Measurements from ENCODE around the gene PRELID2.

The PRELID2 gene

DNA sequence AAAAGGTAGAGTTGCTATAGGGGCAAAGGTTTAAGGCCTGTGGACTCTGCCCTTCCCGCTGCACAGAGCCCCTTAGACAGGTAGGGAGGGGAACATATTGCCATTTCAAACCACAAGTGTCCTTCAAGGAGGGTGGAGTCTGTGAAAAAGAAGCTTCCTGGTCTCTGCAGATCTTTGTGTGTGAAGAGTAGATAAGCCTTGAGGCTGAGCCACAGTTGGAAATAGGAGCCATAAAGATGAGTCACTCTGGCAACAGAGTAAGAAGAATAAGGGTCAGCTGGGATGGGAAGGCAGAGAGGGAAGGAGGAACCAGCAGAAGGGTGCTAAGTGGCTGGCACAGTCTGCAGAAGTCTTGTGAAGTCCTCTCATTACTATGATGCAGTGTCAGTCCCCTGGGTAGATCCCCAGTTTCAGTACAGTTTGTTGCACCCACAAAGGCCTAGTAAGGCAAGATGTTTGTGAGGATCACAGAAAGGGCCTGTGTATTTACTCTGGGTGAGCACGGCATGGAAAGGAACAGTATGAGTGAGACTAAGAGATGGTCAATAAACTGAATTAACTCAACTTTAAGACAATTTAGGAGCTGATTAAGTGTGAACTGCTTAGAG is 19.6 kb upstream of the PRELID2 start:
- peak overlapping the region; percentile 3; the same call in 1 of the 2 replicates for H2AFZ ChIP-seq (ENCODE audit: low read length)
- no peak for TF ChIP-seq EZH2phosphoT487 (IDR thresholded peaks at IDR 0.05; ENCODE audit: borderline replicate concordance)
- TF ChIP-seq, protein P1, sequence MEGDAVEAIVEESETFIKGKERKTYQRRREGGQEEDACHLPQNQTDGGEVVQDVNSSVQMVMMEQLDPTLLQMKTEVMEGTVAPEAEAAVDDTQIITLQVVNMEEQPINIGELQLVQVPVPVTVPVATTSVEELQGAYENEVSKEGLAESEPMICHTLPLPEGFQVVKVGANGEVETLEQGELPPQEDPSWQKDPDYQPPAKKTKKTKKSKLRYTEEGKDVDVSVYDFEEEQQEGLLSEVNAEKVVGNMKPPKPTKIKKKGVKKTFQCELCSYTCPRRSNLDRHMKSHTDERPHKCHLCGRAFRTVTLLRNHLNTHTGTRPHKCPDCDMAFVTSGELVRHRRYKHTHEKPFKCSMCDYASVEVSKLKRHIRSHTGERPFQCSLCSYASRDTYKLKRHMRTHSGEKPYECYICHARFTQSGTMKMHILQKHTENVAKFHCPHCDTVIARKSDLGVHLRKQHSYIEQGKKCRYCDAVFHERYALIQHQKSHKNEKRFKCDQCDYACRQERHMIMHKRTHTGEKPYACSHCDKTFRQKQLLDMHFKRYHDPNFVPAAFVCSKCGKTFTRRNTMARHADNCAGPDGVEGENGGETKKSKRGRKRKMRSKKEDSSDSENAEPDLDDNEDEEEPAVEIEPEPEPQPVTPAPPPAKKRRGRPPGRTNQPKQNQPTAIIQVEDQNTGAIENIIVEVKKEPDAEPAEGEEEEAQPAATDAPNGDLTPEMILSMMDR (conservative IDR thresholded peaks at IDR 0.05; ENCODE audit: low read length) = no peak
- H3K36me3 ChIP-seq (ENCODE audit: insufficient read depth, low read length) = no peaks in the 10 kb centered on the region
- no peaks in the 10 kb centered on the region for H3K9me3 ChIP-seq (ENCODE audit: insufficient read depth, low read depth, low read length)
- no peaks in the 10 kb centered on the region for H3K9me2 ChIP-seq (replicated peaks; ENCODE audit: low read depth, low read length)
- peak overlapping the region; percentile 48 for H3K4me3 ChIP-seq (ENCODE audit: low read length, poor library complexity, severe bottlenecking)
- H3F3A ChIP-seq (ENCODE audit: low read depth) = peaks cover 3% of the 10 kb centered on the region; the same call in 1 of the 2 replicates
- no peaks in the 10 kb centered on the region for H3K79me2 ChIP-seq (ENCODE audit: insufficient read depth, low read length)
- H3K9ac ChIP-seq (ENCODE audit: low read depth, low read length, poor library complexity, severe bottlenecking) = peak overlapping the region; percentile 63
- H4K20me1 ChIP-seq (ENCODE audit: insufficient read depth, low read length, poor library complexity, severe bottlenecking) = no peaks in the 10 kb centered on the region
- peaks cover 39% of the 10 kb centered on the region for H3K4me1 ChIP-seq (ENCODE audit: insufficient read depth, low read length, poor library complexity, severe bottlenecking)
- no peaks in the 10 kb centered on the region for H3K27me3 ChIP-seq (ENCODE audit: insufficient read depth, low read length, poor library complexity, severe bottlenecking)
- peak overlapping the region; percentile 65 for H3K4me2 ChIP-seq (ENCODE audit: low read depth, low read length, poor library complexity, severe bottlenecking)

DNA sequence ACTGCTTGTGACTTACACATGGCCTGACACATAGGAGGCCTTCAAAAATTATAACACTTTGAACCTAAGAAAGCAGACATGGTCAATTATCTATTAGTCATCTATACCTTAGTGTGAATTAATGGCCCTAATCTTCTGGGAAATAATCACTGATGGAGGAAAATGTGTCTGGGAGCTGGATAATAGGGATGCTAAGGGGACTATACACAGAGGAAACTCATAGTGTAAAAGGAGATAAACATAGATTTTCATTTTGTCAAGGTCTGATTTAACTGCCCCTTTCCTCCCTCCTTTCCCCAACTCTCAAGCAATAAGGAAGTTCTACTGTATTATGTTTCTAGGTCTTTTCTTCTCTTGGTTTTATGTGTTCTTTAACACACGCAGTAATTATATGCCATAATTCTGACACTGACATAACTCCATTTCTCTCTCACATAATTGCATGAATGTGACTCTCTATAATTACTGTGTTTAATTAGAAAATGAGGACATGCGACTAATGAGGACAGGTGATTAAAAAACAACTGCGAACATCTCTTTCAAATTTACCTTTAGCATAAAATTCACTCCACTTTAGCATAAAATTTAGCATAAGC is 18.7 kb upstream of the PRELID2 start:
- Histone ChIP-seq H3K27me3 (ENCODE audit: insufficient read depth, low read length, poor library complexity, severe bottlenecking) (no peaks in the 10 kb centered on the region), H3K9ac (ENCODE audit: low read depth, low read length, poor library complexity, severe bottlenecking) (peak overlapping the region; percentile 63)

DNA sequence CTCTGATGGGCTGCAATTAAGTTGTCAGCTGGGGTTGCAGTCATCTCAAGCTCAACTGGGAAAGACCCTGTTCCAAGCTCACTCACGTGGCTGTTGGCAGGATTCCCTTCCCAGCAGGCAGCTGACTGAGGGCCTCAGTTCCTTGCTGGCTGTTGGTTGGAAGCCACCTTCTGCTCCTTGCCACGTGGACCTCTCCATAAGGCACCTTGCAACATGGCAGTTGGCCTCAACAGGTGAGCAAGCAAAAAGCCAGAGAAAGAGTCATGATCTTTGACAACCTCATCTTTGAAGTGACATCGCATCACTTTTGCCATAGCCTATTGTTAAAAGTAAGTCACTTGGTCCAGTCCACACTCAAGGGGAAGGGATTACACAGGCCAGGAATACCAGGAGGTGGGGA is 17.8 kb upstream of the PRELID2 start:
- peaks cover 37% of the 10 kb centered on the region for H3K4me1 ChIP-seq (ENCODE audit: insufficient read depth, low read length, poor library complexity, severe bottlenecking)
- TF ChIP-seq, protein P1 (conservative IDR thresholded peaks at IDR 0.05; ENCODE audit: low read length) = no peak
- no peak for TF ChIP-seq EZH2phosphoT487 (IDR thresholded peaks at IDR 0.05; ENCODE audit: borderline replicate concordance)

More for the DNA sequence above, 18.7 kb upstream of the PRELID2 start:
- peak overlapping the region; percentile 65 for H3K4me2 ChIP-seq (ENCODE audit: low read depth, low read length, poor library complexity, severe bottlenecking)
- H3K79me2 ChIP-seq (ENCODE audit: insufficient read depth, low read length) = no peaks in the 10 kb centered on the region
- peaks cover 37% of the 10 kb centered on the region for H3K4me1 ChIP-seq (ENCODE audit: insufficient read depth, low read length, poor library complexity, severe bottlenecking)
- no peaks in the 10 kb centered on the region for H4K20me1 ChIP-seq (ENCODE audit: insufficient read depth, low read length, poor library complexity, severe bottlenecking)
- TF ChIP-seq, protein P1 (conservative IDR thresholded peaks at IDR 0.05; ENCODE audit: low read length) = no peak
- TF ChIP-seq EZH2phosphoT487 (IDR thresholded peaks at IDR 0.05; ENCODE audit: borderline replicate concordance) = no peak
- peaks cover 3% of the 10 kb centered on the region; the same call in 1 of the 2 replicates for H3F3A ChIP-seq (ENCODE audit: low read depth)
- H3K4me3 ChIP-seq (ENCODE audit: low read length, poor library complexity, severe bottlenecking) = peak overlapping the region; percentile 48
- H3K9me3 ChIP-seq (ENCODE audit: insufficient read depth, low read depth, low read length) = no peaks in the 10 kb centered on the region
- no peaks in the 10 kb centered on the region for H3K9me2 ChIP-seq (replicated peaks; ENCODE audit: low read depth, low read length)
- H2AFZ ChIP-seq (ENCODE audit: low read length) = no peak overlapping the region
- H3K36me3 ChIP-seq (ENCODE audit: insufficient read depth, low read length) = no peaks in the 10 kb centered on the region

More for the DNA sequence above, 17.8 kb upstream of the PRELID2 start:
- Histone ChIP-seq H3K9me2 (replicated peaks; ENCODE audit: low read depth, low read length) (no peaks in the 10 kb centered on the region), H3K9ac (ENCODE audit: low read depth, low read length, poor library complexity, severe bottlenecking) (no peak overlapping the region), H3F3A (ENCODE audit: low read depth) (peaks cover 3% of the 10 kb centered on the region; the same call in 1 of the 2 replicates), H3K36me3 (ENCODE audit: insufficient read depth, low read length) (no peaks in the 10 kb centered on the region), H3K27me3 (ENCODE audit: insufficient read depth, low read length, poor library complexity, severe bottlenecking) (no peaks in the 10 kb centered on the region), H3K9me3 (ENCODE audit: insufficient read depth, low read depth, low read length) (no peaks in the 10 kb centered on the region), H3K79me2 (ENCODE audit: insufficient read depth, low read length) (no peaks in the 10 kb centered on the region), H2AFZ (ENCODE audit: low read length) (no peak overlapping the region), H4K20me1 (ENCODE audit: insufficient read depth, low read length, poor library complexity, severe bottlenecking) (no peaks in the 10 kb centered on the region), H3K4me3 (ENCODE audit: low read length, poor library complexity, severe bottlenecking) (no peak overlapping the region), H3K4me2 (ENCODE audit: low read depth, low read length, poor library complexity, severe bottlenecking) (no peak overlapping the region)
